GM23338 (cell line): ENCODE measurements around the gene MYPOP. TPM values are rescaled to one million over a fixed set of nuclear protein-coding genes. Genes with fewer than 3 reads are reported as not detected.

ENCODE experiments used
- ATAC-seq: fragments of 200-7000 bp; cut with Tn5 transposase; 3 replicates; pipeline ENCODE4 v1.9.1; 2020
- DNase-seq: peaks from one replicate; pipeline ENCODE4 v3.0.0-alpha.2; 2015; ENCODE audit warnings: low spot score
- H2AFZ ChIP-seq: fragments of 200-600 bp; sonication (generic); 2 replicates; pipeline ENCODE4 v1.8.0; 2016; ENCODE audit warnings: antibody characterized with exemption, mild to moderate bottlenecking, moderate library complexity
- H3F3A ChIP-seq: fragments of 200-600 bp; sonication (generic); replicated peaks from 2 replicates; pipeline ENCODE4 v1.8.0; 2017; ENCODE audit warnings: antibody characterized with exemption, mixed run types, low read depth
- H3K27ac ChIP-seq: fragments of 200-600 bp; sonication (generic); 2 replicates; pipeline ENCODE4 v1.6.1; 2016; ENCODE audit warnings: low read depth
- H3K27me3 ChIP-seq: fragments of 200-600 bp; sonication (generic); 2 replicates; pipeline ENCODE4 v1.8.0; 2016; ENCODE audit warnings: mild to moderate bottlenecking, mixed run types, moderate library complexity; ENCODE audit not compliant: insufficient read depth
- H3K36me3 ChIP-seq: fragments of 200-600 bp; sonication (generic); 2 replicates; pipeline ENCODE4 v1.8.0; 2016; ENCODE audit warnings: mild to moderate bottlenecking; ENCODE audit not compliant: insufficient read depth
- H3K4me1 ChIP-seq: fragments of 200-600 bp; sonication (generic); 2 replicates; pipeline ENCODE4 v1.8.0; 2016; ENCODE audit warnings: mild to moderate bottlenecking, moderate library complexity; ENCODE audit not compliant: insufficient read depth
- H3K4me2 ChIP-seq: fragments of 200-600 bp; sonication (generic); 2 replicates; pipeline ENCODE4 v1.7.1; 2017; ENCODE audit warnings: mixed run types
- H3K4me3 ChIP-seq: fragments of 200-600 bp; sonication (generic); 2 replicates; pipeline ENCODE4 v1.6.1; 2016; ENCODE audit warnings: mixed run types
- H3K79me2 ChIP-seq: fragments of 200-600 bp; sonication (generic); replicated peaks from 2 replicates; pipeline ENCODE4 v1.8.0; 2017; ENCODE audit warnings: mild to moderate bottlenecking; ENCODE audit not compliant: insufficient read depth
- H3K9me2 ChIP-seq: fragments of 200-600 bp; sonication (generic); 2 replicates; pipeline ENCODE4 v1.8.0; 2017; ENCODE audit not compliant: insufficient read depth
- H4K20me1 ChIP-seq: fragments of 200-600 bp; sonication (generic); replicated peaks from 2 replicates; pipeline ENCODE4 v1.8.0; 2017; ENCODE audit warnings: mild to moderate bottlenecking; ENCODE audit not compliant: insufficient read depth
- H3K27ac Mint-ChIP-seq: 2 replicates; pipeline ENCODE4 v1.8.0; 2020; ENCODE audit warnings: inconsistent platforms, mild to moderate bottlenecking, moderate library complexity, mixed read lengths
- H3K27me3 Mint-ChIP-seq: 3 replicates; pipeline ENCODE4 v1.8.0; 2022; ENCODE audit warnings: low read depth, mild to moderate bottlenecking, moderate library complexity, mixed read lengths, inconsistent platforms; ENCODE audit not compliant: insufficient read depth, poor library complexity
- H3K36me3 Mint-ChIP-seq: 3 replicates; pipeline ENCODE4 v1.8.0; 2021; ENCODE audit warnings: low read depth, mild to moderate bottlenecking, inconsistent platforms, moderate library complexity, mixed read lengths
- H3K4me1 Mint-ChIP-seq: 3 replicates; pipeline ENCODE4 v1.8.0; 2020; ENCODE audit warnings: mild to moderate bottlenecking, inconsistent platforms, mixed read lengths
- H3K4me3 Mint-ChIP-seq: 3 replicates; pipeline ENCODE4 v1.8.0; 2021; ENCODE audit warnings: moderate library complexity, mild to moderate bottlenecking, inconsistent platforms, mixed read lengths
- H3K9me3 Mint-ChIP-seq: 3 replicates; pipeline ENCODE4 v1.8.0; 2020; ENCODE audit warnings: moderate library complexity, mild to moderate bottlenecking, inconsistent platforms, mixed read lengths
- POLR2AphosphoS5 ChIP-seq: IDR thresholded peaks from 2 replicates; pipeline ENCODE4 v1.6.1; 2016; ENCODE audit warnings: antibody characterized with exemption, low read depth
- ZNF114 ChIP-seq: fragments of 250-450 bp; sonication (Bioruptor Pico); IDR thresholded peaks from 2 replicates; pipeline ENCODE4 v1.5.0; 2020; ENCODE audit warnings: mild to moderate bottlenecking, moderate library complexity
- ZNF331 ChIP-seq: fragments of 250-450 bp; sonication (Bioruptor Pico); IDR thresholded peaks from 2 replicates; pipeline ENCODE4 v1.5.0; 2020; ENCODE audit warnings: low read depth, mild to moderate bottlenecking, moderate library complexity
- polyA plus RNA-seq: library from polyadenylated mRNA; unstranded; fragments of >200 nt; fragmentation: Nextera tagmentation; extraction: Ambion mirVana; gene quantifications from 2 replicates; pipeline ENCODE4 v1.2.1, GENCODE V29; 2016
- total RNA-seq: library from RNA; depleted of rRNA; stranded (reverse); fragments of >200 nt; shearing (Covaris generic); gene quantifications from 2 replicates; pipeline ENCODE4 v1.2.3, GENCODE V29; 2014
- TF ChIP-seq, protein P1 (sequence below): fragments of 250-450 bp; sonication (Bioruptor Pico); IDR thresholded peaks from 2 replicates; pipeline ENCODE4 v1.5.0; 2020; ENCODE audit warnings: mild to moderate bottlenecking, moderate library complexity

Gene MYPOP
- total and polyA plus RNA-seq, 2 experiments from 2014 or later: 3.0 to 6.9 TPM

- TF ChIP-seq, protein P1, sequence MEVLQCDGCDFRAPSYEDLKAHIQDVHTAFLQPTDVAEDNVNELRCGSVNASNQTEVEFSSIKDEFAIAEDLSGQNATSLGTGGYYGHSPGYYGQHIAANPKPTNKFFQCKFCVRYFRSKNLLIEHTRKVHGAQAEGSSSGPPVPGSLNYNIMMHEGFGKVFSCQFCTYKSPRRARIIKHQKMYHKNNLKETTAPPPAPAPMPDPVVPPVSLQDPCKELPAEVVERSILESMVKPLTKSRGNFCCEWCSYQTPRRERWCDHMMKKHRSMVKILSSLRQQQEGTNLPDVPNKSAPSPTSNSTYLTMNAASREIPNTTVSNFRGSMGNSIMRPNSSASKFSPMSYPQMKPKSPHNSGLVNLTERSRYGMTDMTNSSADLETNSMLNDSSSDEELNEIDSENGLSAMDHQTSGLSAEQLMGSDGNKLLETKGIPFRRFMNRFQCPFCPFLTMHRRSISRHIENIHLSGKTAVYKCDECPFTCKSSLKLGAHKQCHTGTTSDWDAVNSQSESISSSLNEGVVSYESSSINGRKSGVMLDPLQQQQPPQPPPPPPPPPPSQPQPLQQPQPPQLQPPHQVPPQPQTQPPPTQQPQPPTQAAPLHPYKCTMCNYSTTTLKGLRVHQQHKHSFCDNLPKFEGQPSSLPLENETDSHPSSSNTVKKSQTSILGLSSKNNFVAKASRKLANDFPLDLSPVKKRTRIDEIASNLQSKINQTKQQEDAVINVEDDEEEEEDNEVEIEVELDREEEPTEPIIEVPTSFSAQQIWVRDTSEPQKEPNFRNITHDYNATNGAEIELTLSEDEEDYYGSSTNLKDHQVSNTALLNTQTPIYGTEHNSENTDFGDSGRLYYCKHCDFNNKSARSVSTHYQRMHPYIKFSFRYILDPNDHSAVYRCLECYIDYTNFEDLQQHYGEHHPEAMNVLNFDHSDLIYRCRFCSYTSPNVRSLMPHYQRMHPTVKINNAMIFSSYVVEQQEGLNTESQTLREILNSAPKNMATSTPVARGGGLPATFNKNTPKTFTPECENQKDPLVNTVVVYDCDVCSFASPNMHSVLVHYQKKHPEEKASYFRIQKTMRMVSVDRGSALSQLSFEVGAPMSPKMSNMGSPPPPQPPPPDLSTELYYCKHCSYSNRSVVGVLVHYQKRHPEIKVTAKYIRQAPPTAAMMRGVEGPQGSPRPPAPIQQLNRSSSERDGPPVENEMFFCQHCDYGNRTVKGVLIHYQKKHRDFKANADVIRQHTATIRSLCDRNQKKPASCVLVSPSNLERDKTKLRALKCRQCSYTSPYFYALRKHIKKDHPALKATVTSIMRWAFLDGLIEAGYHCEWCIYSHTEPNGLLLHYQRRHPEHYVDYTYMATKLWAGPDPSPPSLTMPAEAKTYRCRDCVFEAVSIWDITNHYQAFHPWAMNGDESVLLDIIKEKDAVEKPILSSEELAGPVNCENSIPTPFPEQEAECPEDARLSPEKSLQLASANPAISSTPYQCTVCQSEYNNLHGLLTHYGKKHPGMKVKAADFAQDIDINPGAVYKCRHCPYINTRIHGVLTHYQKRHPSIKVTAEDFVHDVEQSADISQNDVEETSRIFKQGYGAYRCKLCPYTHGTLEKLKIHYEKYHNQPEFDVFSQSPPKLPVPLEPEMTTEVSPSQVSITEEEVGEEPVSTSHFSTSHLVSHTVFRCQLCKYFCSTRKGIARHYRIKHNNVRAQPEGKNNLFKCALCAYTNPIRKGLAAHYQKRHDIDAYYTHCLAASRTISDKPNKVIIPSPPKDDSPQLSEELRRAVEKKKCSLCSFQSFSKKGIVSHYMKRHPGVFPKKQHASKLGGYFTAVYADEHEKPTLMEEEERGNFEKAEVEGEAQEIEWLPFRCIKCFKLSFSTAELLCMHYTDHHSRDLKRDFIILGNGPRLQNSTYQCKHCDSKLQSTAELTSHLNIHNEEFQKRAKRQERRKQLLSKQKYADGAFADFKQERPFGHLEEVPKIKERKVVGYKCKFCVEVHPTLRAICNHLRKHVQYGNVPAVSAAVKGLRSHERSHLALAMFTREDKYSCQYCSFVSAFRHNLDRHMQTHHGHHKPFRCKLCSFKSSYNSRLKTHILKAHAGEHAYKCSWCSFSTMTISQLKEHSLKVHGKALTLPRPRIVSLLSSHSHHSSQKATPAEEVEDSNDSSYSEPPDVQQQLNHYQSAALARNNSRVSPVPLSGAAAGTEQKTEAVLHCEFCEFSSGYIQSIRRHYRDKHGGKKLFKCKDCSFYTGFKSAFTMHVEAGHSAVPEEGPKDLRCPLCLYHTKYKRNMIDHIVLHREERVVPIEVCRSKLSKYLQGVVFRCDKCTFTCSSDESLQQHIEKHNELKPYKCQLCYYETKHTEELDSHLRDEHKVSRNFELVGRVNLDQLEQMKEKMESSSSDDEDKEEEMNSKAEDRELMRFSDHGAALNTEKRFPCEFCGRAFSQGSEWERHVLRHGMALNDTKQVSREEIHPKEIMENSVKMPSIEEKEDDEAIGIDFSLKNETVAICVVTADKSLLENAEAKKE (CRISPR knock-in tag): no peak
Observed at GRCh38 chr19:45901912-45902650, at the start of gene MYPOP (continued).

DNA sequence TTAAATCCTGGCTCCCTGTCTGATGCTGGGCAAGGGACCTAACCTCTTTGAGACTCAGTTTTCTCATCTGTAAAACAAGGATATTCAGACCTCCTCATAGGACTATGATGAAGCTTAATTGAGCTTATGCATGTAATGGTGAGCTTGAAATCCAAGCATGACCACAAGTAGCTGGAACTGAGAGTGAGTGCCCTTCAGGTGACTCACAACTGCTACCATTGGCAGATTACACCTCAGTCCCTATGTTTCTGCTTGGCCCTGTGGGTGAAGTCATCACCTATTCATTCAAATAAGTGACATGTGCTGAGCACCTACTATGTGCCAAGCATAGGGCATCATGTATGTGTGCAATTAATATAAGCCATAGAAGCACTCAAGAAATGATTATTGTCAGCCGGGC, 45.5 kb upstream of the MYPOP start:
- H3K9me3 Mint-ChIP-seq: no peaks in the 10 kb centered on the region; the same call in 2 of the 3 replicates
- TF ChIP-seq POLR2AphosphoS5 (no peak), ZNF331 (no peak), ZNF114 (CRISPR knock-in tag) (no peak)
- TF ChIP-seq, protein P1 (CRISPR knock-in tag): no peak
- H3K27me3 Mint-ChIP-seq: peaks cover 5% of the 10 kb centered on the region
- Histone ChIP-seq H3K27ac (no peak overlapping the region), H3K79me2 (no peaks in the 10 kb centered on the region), H3F3A (0 out of 2 replicates have a peak, but pooled peaks cover 12% of the 10 kb centered on the region), H3K4me2 (no peak overlapping the region), H2AFZ (no peak overlapping the region), H4K20me1 (peaks cover 11% of the 10 kb centered on the region; the same call in 1 of the 2 replicates), H3K9me2 (no peaks in the 10 kb centered on the region), H3K27me3 (no peaks in the 10 kb centered on the region), H3K4me3 (no peak overlapping the region), H3K36me3 (no peaks in the 10 kb centered on the region), H3K4me1 (0 out of 2 replicates have a peak, but pooled peaks cover 6% of the 10 kb centered on the region)
- DNase-seq (no peak), ATAC-seq (no peak)
- no peak overlapping the region for H3K27ac Mint-ChIP-seq
- no peak overlapping the region for H3K4me3 Mint-ChIP-seq
- H3K4me1 Mint-ChIP-seq: peaks cover 6% of the 10 kb centered on the region; the same call in 2 of the 3 replicates
- H3K36me3 Mint-ChIP-seq: peaks cover 8% of the 10 kb centered on the region; the same call in 2 of the 3 replicates
